ENCODE results near the gene RPS6KB2. TPM values are rescaled to one million over a fixed set of nuclear protein-coding genes. Genes with fewer than 3 reads are reported as not detected.

RPS6KB2 gene
- total RNA-seq, 2 experiments from 2014 or later, result 54.8 to 57.4 TPM

GRCh38 chr11:67406969-67407687 lies 21.2 kb upstream of the RPS6KB2 start:
- no peak for TF ChIP-seq CTCF (IDR thresholded peaks at IDR 0.05)
- H3K27me3 Mint-ChIP-seq, result no peaks in the 10 kb centered on the region
- peaks cover 56% of the 10 kb centered on the region for H3K36me3 Mint-ChIP-seq (ENCODE audit: low read depth)
- peak overlapping the region; percentile 87 for H3K4me3 Mint-ChIP-seq
- CTCF ChIA-PET, result interaction anchor here (0.6 to 3.5 kb wide), 5 partner anchors 12 to 100 kb away, joined by 3 to 20 read pairs (median 3); partner anchors contain the start of genes CDK2AP2 and POLD4
- ATAC-seq (no peak), DNase-seq (peak; percentile 47)
- peaks cover 58% of the 10 kb centered on the region for H3K4me1 Mint-ChIP-seq (ENCODE audit: low read depth)
- POLR2A ChIA-PET, result interaction anchor here (0.6 to 3.6 kb wide), 14 partner anchors 10 to 100 kb away, joined by 3 to 75 read pairs (median 4); partner anchors contain the start of genes PTPRCAP, RAD9A, RPS6KB2 and TMEM134
- H3K9me3 Mint-ChIP-seq, result no peaks in the 10 kb centered on the region
- H3K27ac Mint-ChIP-seq, result peak overlapping the region; percentile 86
- intact Hi-C loops (cut with micrococcal nuclease), result loop anchor here (10.0 kb wide), 1 partner anchor 78 kb away; the partner anchor contains the start of gene AIP

GRCh38 chr11:67407688-67408163 lies 20.6 kb upstream of the RPS6KB2 start:
- Mint-ChIP-seq H3K4me3 (peak overlapping the region; percentile 87), H3K27ac (peak overlapping the region; percentile 86), H3K4me1 (ENCODE audit: low read depth) (peaks cover 64% of the 10 kb centered on the region), H3K27me3 (no peaks in the 10 kb centered on the region), H3K36me3 (ENCODE audit: low read depth) (peaks cover 56% of the 10 kb centered on the region), H3K9me3 (no peaks in the 10 kb centered on the region)
- ATAC-seq, result no peak
- CTCF ChIA-PET, result interaction anchor here (1.1 to 3.5 kb wide), 5 partner anchors 12 to 100 kb away, joined by 3 to 20 read pairs (median 4); partner anchors contain the start of genes CDK2AP2, POLD4 and RPS6KB2
- DNase-seq, result no peak
- no peak for TF ChIP-seq CTCF (IDR thresholded peaks at IDR 0.05)
- intact Hi-C loops (cut with micrococcal nuclease), result loop anchor here (10.0 kb wide), 1 partner anchor 77 kb away; the partner anchor contains the start of gene AIP
- POLR2A ChIA-PET, result interaction anchor here (0.7 to 3.6 kb wide), 14 partner anchors 11 to 100 kb away, joined by 3 to 75 read pairs (median 4); partner anchors contain the start of genes PTPRCAP, RAD9A, RPS6KB2 and TMEM134

GRCh38 chr11:67408437-67409200 lies 19.7 kb upstream of the RPS6KB2 start:
- peak; percentile 58 for DNase-seq
- POLR2A ChIA-PET, result interaction anchor here (0.6 to 3.6 kb wide), 13 partner anchors 10 to 102 kb away, joined by 3 to 75 read pairs (median 4); partner anchors contain the start of genes AIP, PTPRCAP and RAD9A
- no peak for TF ChIP-seq CTCF (IDR thresholded peaks at IDR 0.05)
- peak overlapping the region; percentile 86 for H3K27ac Mint-ChIP-seq
- H3K4me3 Mint-ChIP-seq, result peak overlapping the region; percentile 87
- H3K4me1 Mint-ChIP-seq (ENCODE audit: low read depth), result peaks cover 66% of the 10 kb centered on the region
- peak; percentile 1 for ATAC-seq
- H3K27me3 Mint-ChIP-seq, result no peaks in the 10 kb centered on the region
- H3K36me3 Mint-ChIP-seq (ENCODE audit: low read depth), result peaks cover 56% of the 10 kb centered on the region
- CTCF ChIA-PET, result interaction anchor here (1.1 to 3.5 kb wide), 4 partner anchors 11 to 99 kb away, joined by 3 to 20 read pairs (median 4); partner anchors contain the start of genes CDK2AP2 and RPS6KB2
- H3K9me3 Mint-ChIP-seq, result no peaks in the 10 kb centered on the region
- intact Hi-C loops (cut with micrococcal nuclease), result loop anchor here (10.0 kb wide), 1 partner anchor 76 kb away; the partner anchor contains the start of gene AIP

GRCh38 chr11:67409261-67409666 lies 19.0 kb upstream of the RPS6KB2 start:
- Mint-ChIP-seq H3K4me1 (ENCODE audit: low read depth) (peaks cover 66% of the 10 kb centered on the region), H3K4me3 (peak overlapping the region; percentile 87), H3K36me3 (ENCODE audit: low read depth) (peaks cover 56% of the 10 kb centered on the region), H3K9me3 (no peaks in the 10 kb centered on the region), H3K27me3 (no peaks in the 10 kb centered on the region), H3K27ac (peak overlapping the region; percentile 88)
- peak; percentile 63 for ATAC-seq
- TF ChIP-seq CTCF (IDR thresholded peaks at IDR 0.05), result no peak
- peak; percentile 88 for DNase-seq
- CTCF ChIA-PET, result interaction anchor here (1.3 to 3.5 kb wide), 2 partner anchors 10 to 19 kb away, joined by 4 to 20 read pairs; partner anchors contain the start of gene RPS6KB2
- intact Hi-C loops (cut with micrococcal nuclease), result loop anchor here (10.0 kb wide), 1 partner anchor 76 kb away; the partner anchor contains the start of gene AIP
- POLR2A ChIA-PET, result interaction anchor here (0.6 to 3.6 kb wide), 12 partner anchors 9 to 102 kb away, joined by 3 to 75 read pairs (median 4); partner anchors contain the start of genes AIP, GPR152, PTPRCAP and RAD9A

All from activated CD8-positive, alpha-beta T cell treated with anti-CD3 and anti-CD28 coated beads for 36 hours (primary cell).